ENCODE measurements around the gene SFXN2.
"Not testable (repeated sequence)": the region's sequence is repeated elsewhere in the genome, so short reads cannot be mapped to it uniquely, and the experiment has no call there.

SFXN2 gene

GRCh38 chr10:102714621-102715455, at the start of gene SFXN2:
Gene SFXN2, plus strand, starts transcription at chr10:102714636. Its CDS starts 12,001 bp downstream, at chr10:102726637.
- ChIA-PET CTCF (interaction anchor here (1.2 to 7.0 kb wide), 6 partner anchors 10 to 187 kb away, joined by 4 to 66 read pairs (median 7); no protein-coding TSS in a partner anchor), POLR2A (interaction anchor here (1.0 to 1.9 kb wide), 7 partner anchors 12 to 203 kb away, joined by 3 to 14 read pairs (median 8); partner anchors contain the start of genes CNNM2 and TRIM8)
- TF ChIP-seq CTCF (IDR thresholded peaks at IDR 0.05; ENCODE audit: insufficient read depth, low read length, missing control alignments): no peak
- H3K4me3 ChIP-seq (ENCODE audit: low read depth, low read length): peak within 1 kb of the TSS; percentile 93
- no peak for DNase-seq (ENCODE audit: low read depth, low spot score)

GRCh38 chr10:102665904-102666509, 48.4 kb upstream of the SFXN2 start:
- TF ChIP-seq CTCF (IDR thresholded peaks at IDR 0.05; ENCODE audit: insufficient read depth, low read length, missing control alignments): no peak
- no peak for DNase-seq (ENCODE audit: low read depth, low spot score)
- H3K4me3 ChIP-seq (ENCODE audit: low read depth, low read length): no peak overlapping the region
- ChIA-PET POLR2A (interaction anchor here (1.7 kb wide), 1 partner anchor 10 kb away, joined by 6 read pairs; no protein-coding TSS in a partner anchor), CTCF (interaction anchor here (7.1 kb wide), 1 partner anchor 12 kb away, joined by 55 read pairs; no protein-coding TSS in a partner anchor)

GRCh38 chr10:102667411-102667810, 47.0 kb upstream of the SFXN2 start:
- DNase-seq (ENCODE audit: low read depth, low spot score); H3K4me3 ChIP-seq (ENCODE audit: low read depth, low read length); CTCF ChIA-PET: not testable (repeated sequence)
- POLR2A ChIA-PET: interaction anchor here (1.7 kb wide), 1 partner anchor 8 kb away, joined by 6 read pairs; no protein-coding TSS in a partner anchor

- no peak overlapping the region for H3K4me3 ChIP-seq (ENCODE audit: low read depth, low read length)
- POLR2A ChIA-PET: no interaction called here
- TF ChIP-seq CTCF (IDR thresholded peaks at IDR 0.05; ENCODE audit: insufficient read depth, low read length, missing control alignments): no peak
- DNase-seq (ENCODE audit: low read depth, low spot score): no peak
- CTCF ChIA-PET: interaction anchor here (0.8 to 2.4 kb wide), 5 partner anchors 8 to 45 kb away, joined by 3 to 16 read pairs (median 5); partner anchors contain the start of gene ARL3
These were observed 45.9 kb upstream of the SFXN2 start for GRCh38 chr10:102668326-102669107.

GRCh38 chr10:102669206-102670064, 45.0 kb upstream of the SFXN2 start:
- POLR2A ChIA-PET: interaction anchor here (0.8 kb wide), 1 partner anchor 8 kb away, joined by 5 read pairs; no protein-coding TSS in a partner anchor
- CTCF ChIA-PET: interaction anchor here (0.7 to 2.9 kb wide), 11 partner anchors 9 to 166 kb away, joined by 3 to 16 read pairs (median 4); partner anchors contain the start of genes ARL3 and TRIM8
- DNase-seq (ENCODE audit: low read depth, low spot score): no peak
- TF ChIP-seq CTCF (IDR thresholded peaks at IDR 0.05; ENCODE audit: insufficient read depth, low read length, missing control alignments): peak; percentile 44
- H3K4me3 ChIP-seq (ENCODE audit: low read depth, low read length): no peak overlapping the region
